AG09319 (cell line): ENCODE results near the gene SNRNP25.
"Not testable (repeated sequence)": the region's sequence is repeated elsewhere in the genome, so short reads cannot be mapped to it uniquely, and the experiment has no call there.

Source experiments
- DNase-seq: peaks from one replicate; pipeline ENCODE4 v3.0.0-alpha.2; 2010; ENCODE audit warnings: low read depth; ENCODE audit errors: extremely low read depth
- TF ChIP-seq, protein P1 (sequence below): IDR thresholded peaks from 2 replicates; pipeline ENCODE4 v1.5.1; 2011; ENCODE audit warnings: low read depth, mild to moderate bottlenecking, inconsistent platforms, low read length, moderate library complexity

Gene SNRNP25

DNA sequence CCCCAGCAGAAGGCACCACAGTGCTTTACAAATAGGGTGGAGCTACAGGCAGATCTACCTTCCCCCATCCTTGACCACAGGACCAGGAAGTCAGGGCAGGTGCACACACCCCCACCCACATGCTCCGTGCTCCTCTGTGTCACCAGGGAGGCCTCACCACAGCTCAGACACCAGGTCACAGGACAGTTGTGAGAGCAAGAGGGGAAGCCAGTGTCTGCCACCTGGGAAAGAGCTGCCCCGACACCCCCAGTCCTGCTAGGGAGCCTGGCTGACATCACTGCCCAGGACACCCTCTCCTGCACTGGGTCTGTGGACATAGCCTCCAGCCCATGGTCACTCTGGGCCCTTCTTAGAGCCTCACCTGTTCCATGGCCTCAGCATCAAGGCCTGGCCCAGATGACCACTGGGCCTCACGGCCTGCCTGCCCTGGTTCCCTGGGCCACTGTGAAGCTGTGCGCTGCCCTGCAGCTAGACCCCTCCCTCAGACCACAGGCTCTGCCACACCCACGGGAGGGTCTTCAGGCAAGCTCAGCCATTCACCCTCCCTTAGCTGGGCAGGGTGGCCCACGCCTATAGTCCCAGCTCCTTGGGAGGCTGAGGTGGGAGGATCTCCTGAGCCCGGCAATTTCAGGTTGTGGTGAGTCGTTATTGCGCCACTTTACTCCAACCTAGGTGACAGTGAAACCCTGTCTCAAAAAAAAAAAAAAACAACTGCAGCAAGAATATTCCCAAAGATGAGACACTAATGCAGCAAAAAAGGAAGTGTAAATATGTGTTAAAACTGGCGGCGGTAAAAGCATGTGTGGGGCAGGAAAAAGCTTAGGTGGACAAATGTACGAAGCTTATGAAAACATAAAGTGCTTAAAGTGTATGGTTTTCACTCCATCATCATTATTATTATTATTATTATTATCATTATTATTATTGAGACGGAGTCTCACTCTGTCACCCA, 14.4 kb upstream of the SNRNP25 start:
- TF ChIP-seq, protein P1, sequence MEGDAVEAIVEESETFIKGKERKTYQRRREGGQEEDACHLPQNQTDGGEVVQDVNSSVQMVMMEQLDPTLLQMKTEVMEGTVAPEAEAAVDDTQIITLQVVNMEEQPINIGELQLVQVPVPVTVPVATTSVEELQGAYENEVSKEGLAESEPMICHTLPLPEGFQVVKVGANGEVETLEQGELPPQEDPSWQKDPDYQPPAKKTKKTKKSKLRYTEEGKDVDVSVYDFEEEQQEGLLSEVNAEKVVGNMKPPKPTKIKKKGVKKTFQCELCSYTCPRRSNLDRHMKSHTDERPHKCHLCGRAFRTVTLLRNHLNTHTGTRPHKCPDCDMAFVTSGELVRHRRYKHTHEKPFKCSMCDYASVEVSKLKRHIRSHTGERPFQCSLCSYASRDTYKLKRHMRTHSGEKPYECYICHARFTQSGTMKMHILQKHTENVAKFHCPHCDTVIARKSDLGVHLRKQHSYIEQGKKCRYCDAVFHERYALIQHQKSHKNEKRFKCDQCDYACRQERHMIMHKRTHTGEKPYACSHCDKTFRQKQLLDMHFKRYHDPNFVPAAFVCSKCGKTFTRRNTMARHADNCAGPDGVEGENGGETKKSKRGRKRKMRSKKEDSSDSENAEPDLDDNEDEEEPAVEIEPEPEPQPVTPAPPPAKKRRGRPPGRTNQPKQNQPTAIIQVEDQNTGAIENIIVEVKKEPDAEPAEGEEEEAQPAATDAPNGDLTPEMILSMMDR: no peak
- no peak for DNase-seq

DNA sequence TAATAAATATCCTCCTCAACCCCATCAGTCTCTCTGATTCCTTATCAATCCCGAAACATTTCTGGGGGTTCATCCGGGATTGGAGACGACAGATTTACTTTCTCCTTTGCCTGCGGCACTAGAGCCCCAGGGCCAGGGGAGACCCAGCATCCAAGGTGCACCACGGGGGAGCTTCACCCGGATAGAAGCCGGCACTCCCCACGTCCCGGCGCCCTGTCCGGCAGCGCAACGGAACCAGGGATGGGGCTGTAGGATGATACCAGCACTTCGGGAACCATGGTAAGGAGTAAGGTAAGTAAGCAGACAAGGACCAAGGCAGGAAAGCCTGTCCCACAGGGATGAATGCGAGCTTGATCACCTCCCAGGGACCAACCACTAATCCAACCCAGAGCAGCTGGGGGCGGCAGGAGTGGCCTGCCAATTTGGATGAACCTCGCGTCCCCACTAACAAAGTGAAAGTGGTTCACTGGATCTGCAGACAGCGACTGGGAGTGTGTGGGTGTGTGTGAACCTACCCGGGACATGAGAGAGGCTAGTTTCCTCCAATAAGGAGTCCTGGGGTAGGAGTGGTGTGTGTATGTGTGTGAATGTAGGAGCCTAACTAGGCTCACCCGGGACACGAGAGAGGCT, 12.1 kb upstream of the SNRNP25 start:
- DNase-seq: no peak
- TF ChIP-seq, protein P1: no peak

DNA sequence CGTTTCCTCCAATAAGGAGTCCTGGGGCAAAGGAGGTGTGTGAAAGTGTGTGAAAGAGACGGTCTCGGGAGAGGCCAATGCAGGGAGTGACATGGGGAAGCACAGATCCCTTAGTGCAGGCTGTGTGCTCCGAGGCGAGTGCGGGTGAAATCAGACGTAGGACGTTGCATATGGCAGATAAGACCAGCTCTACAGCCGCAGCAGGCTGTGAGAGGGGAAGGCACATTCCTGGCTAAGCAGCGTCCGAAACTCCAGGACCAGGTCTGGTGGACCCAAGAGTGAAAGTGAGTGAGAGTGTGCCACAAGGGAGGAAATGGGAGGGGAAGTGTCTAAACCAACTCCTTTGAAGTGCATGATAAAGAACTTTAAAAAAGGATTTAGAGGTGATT, 11.6 kb upstream of the SNRNP25 start:
- TF ChIP-seq, protein P1: no peak
- DNase-seq: no peak

DNA sequence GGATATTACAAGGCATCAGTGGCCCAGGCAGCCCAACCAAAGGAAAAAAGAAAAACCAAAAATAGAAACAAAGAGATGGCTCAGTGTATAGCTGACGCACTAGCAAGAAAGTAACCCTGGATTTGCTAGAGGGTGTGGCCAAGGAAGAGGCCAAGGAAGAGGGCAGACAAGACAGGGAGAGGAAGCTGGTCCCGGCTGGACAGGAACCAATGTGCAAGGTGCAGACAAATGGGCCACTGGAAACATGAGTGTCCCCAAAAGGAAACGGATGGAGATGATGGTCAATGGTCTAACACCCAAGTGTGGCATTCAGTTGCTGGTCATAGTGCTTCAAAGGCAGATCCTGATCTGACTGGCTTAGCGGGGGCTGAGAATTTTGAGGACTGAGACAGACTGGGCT, 10.9 kb upstream of the SNRNP25 start:
- DNase-seq: no peak
- TF ChIP-seq, protein P1: no peak

DNA sequence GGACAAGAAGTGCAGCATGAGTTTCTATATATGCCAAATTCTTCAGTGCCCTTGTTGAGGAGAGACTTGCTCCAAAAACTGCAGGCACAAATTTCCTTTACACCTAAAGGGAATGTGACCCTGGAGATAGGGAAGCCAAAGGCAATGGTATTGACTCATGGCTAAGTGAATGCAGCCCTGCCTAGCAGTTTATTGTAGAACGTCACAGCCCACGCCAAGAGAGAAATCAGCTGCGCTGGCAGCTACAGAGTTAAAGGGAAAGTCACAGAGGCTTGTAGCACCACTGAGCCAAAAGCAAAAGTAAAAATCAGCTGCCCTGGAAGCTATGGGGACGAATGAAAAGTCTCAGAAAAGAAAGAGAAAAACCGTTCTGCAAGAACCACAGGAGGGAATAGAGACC, 10.3 kb upstream of the SNRNP25 start:
- TF ChIP-seq, protein P1: no peak

DNA sequence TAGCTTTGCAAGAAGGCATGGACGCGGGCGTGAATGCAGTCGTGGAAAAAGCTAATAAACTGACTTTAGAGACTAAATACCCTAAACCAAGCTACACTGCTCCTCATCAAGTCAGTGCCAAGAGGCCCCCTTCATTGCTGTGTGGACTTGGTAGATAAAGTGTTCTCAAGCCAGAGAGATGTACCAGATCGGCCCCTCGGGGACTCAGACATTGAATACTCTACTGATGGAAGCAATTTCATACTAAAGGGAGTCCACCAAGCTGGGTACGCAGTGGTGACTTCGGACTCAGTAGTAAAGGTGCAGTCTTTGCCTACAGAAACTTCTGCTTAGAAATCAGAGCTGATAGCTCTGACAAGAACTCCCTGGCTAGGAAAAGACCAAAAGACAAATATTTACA, 9.0 kb upstream of the SNRNP25 start:
- TF ChIP-seq, protein P1: no peak
- no peak for DNase-seq

More for the DNA sequence above, 10.3 kb upstream of the SNRNP25 start:
- DNase-seq: no peak

DNA sequence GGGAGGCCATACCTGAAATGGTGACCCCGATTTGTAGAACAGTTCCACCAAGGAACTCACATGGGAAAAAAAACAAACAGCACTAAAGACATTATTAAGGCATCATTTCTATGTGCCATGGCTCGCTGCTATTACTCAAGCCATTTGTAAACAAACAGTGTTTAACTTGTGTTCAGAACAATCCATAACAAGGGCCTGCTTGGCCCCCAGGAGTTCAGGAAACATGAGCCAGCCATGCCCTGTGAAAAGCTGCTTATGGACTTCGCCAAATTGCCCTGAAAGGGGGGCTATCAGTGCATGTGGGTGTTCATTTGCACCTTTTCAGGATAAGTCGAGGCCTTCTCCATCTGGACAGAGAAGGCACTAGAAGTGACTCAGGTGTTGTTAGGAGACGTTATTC, 8.2 kb upstream of the SNRNP25 start:
- DNase-seq: no peak
- TF ChIP-seq, protein P1: no peak

DNA sequence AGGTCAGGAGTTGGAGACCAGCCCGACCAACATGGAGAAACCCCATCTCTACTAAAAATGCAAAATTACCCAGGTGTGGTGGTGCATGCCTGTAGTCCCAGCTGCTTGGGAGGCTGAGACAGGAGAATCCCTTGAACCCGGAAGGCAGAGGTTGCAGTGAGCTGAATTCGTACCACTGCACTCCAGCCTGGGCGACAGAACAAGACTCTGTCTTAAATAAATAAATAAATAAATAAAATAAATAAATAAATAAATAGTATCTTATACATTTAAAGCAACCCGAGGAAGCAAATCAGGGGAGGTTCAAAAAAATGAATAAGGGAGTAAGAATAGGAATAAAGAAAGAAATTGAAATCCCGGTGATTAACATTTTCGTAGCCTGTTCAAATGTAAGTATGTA, 7.1 kb upstream of the SNRNP25 start:
- DNase-seq: not testable (repeated sequence)
